ENCODE data around the gene ARPP21. TPM values are rescaled to one million over a fixed set of nuclear protein-coding genes. Genes with fewer than 3 reads are reported as not detected.
"Not testable (repeated sequence)": the region's sequence is repeated elsewhere in the genome, so short reads cannot be mapped to it uniquely, and the experiment has no call there.

The ARPP21 gene
- 1.3 TPM for polyA plus RNA-seq (ENCODE audit: insufficient read length)
- long read RNA-seq, donor 1: 0 reads
- long read RNA-seq, donor 2: 0 reads
- long read RNA-seq, donor 3: 0 reads
- long read RNA-seq, donor 4: 0 reads
- long read RNA-seq, donor 5: 0 reads
- long read RNA-seq, donor 6: 0 reads
- long read RNA-seq, donor 7: 0 reads
- long read RNA-seq, donor 8: 0 reads

DNA sequence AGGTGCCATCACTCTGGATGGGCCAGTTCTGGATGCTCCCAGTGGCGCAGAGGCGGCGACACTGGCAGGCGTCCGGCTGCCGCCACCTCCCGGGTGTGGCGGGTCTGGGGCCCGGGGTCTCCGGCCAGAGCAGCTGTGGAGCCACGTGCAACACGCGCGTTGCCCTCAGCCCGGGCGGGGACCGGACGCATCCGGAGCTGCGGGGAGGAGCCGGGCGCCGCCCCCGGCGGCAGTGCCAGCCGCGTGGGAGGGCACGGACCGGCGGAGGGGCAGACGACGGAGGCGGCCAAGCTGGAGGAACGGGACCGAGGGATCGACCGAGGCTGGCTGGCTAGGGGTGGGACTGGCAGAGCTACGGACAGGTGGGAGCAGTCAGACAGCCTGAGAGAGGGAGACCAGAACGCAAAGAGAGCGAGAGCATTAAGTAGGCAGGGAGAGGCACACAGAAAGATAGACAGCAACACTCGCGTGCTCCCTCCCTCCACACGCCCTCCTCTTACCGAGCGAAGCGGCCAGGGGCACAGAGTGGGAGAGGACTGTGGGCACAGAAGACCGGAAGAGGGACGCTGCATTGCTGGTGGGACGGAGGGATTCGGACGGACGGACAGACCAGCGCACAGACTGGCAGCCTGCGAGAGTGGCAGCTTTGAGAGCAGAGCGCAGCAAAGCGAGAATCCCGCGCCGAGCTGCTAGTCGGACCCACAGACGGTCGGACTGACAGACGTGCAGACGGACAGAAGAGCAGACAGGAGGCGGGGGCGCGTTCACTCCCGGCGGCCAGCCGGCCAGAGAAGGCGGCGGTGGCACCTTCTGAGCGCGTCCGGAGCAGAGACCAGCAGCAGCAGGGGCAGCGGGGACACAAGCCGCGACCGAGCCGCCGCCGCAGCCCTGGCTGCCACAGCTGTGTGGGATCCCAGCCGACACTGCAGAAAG, at the start of gene ARPP21:
Gene ARPP21, plus strand, starts transcription at position 272 of the 933 bp plus-strand sequence. CDS start 42,227 bp downstream, outside the sequence.
- peak; percentile 46 for DNase-seq

DNA sequence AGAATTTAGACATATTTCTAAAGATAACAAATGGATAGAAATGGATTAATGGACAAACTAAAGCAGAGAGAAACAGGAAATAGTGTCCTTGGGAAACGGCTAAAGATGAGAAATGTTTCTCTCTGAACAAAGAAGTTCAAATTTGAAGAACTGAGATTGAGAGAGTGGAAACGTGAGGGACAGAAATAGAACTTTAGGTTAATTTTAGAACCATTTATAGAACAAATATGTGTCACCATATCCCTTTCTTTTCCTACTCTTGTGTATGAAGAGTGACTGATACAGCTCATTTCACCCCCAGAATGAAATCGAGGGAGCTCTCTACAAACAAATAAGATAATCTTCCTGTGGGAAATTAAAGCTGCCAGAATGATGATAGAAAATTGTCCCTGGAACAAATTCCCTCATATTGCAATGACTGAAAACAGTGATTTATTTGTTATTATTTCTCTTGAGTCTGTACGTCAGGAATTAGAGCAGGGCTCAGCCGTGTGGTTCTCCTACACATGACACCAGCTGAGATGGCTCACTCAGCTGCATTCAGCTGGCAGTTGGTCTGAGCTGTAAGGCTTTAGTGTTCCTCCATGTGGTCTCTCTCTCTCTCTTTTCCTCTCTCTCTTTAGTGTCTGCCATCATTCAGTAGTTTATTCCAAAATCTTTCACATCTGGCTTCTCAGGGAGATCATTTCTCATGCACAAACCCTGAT, 46.6 kb upstream of the ARPP21 start:
- DNase-seq: no peak

- DNase-seq: no peak
These were observed 44.6 kb upstream of the ARPP21 start for GRCh38 chr3:35594739-35595138.

DNA sequence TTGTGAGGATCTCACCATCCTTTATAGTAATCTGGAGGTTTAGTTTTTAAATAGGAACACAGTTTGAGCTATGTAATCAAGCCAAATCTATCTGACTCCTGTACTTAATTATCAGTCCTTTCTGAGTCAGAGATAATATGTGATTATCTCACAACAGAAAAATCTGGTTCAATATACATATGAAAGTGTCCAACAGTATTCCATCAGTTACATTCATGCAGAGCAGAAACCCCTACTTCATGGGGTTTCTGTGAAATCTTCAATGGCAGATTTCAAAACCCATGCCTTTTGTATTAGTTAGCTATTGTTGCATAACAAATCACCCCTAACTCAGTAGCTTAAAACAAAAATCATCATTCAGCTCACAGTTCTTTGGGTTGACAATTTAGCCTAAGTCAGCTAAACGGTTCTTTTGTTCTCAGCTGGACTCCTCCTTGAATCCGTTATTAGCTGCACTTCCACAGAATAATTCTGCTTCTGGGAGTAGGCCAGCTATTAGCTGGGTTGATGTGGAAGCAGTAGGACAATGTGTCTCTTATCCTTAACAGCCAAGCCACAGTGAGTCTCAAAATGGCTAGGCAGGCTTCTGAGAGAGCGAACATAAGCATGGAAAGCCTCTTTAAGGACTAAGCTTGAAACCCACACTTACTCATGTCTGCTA, 42.9 kb upstream of the ARPP21 start:
- DNase-seq: no peak

- no peak for DNase-seq
These were observed 41.8 kb upstream of the ARPP21 start for GRCh38 chr3:35597490-35597889.

DNA sequence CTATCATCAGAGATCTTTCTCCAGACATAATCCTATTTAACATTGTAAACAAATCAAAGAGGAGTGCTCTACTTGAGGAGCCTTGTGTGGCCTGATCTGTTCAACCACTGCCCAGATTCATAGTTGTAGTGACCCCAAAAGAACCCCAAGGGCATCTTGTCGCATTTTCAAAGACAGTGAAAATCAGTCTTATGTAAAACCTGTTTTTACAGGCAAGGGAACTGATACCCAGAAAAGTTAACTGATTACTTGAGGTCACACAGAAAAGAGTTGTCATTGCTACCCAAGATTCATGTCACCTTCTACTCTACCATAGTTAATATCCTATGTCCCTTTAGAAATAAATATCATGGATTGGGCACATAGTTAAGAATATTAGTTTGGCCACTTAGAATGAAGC, 40.5 kb upstream of the ARPP21 start:
- no peak for DNase-seq

DNA sequence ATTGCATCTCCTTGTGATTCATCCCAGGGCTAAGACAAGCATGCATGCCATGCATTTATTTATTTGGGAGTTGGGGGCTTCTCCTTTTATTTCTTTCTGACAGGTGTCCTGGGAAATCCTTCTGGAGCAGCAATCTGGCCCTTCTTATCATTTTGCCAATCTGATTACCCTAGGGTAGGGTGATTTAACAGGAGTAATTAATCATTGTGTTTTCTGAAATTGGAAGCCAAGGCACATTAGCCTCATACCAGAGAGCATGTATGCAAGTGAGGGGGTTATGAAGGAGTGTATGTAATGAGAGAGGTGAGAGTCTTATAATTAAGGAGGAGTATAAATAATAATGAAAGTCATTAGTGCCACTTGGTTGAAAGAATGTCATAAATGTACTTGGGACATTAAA, 37.4 kb upstream of the ARPP21 start:
- no peak for DNase-seq

DNA sequence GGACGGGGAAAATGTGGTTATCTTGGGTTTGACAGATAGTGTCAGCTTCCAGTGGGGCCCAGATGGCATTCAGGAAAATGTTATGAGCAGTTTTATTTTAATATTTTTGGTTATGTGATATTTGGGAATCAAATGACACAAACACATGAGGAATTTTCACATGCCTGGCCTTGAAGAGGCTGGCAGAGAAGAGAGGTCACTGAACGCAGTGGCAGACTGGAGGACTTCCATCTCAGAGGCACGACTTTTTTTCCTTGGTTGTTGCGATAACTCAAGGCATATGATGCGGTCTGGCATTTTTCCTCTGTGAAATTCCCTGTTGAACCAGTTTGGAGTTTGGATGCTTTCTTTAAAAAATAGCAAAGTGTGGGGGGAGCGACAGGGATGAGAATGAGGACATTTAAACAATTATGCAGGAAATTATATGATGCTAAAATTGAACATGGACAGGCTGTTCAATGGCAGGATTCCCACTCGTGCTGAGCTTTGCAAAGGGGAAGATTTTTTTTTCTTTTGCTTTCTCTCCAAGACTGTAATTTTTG, 36.9 kb upstream of the ARPP21 start:
- no peak for DNase-seq

DNA sequence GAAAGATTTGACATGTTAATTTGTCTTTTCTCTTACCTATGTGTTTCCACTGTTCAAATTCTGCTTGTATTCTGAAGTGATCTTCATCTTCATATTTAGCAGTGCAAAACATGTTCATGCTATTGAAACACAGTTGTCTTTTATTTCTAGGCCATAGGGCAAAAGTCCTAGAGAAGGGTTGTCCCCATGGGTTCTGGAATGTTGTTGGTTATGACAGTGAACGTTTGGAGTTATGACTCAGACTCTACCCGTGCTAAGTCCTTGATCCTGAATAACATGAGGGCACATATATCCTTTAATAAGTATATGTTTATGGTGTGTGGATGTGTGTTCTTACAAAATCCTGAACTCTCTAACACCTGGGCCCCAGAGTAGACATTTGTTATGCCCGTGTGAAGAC, 23.0 kb upstream of the ARPP21 start:
- DNase-seq: no peak

DNA sequence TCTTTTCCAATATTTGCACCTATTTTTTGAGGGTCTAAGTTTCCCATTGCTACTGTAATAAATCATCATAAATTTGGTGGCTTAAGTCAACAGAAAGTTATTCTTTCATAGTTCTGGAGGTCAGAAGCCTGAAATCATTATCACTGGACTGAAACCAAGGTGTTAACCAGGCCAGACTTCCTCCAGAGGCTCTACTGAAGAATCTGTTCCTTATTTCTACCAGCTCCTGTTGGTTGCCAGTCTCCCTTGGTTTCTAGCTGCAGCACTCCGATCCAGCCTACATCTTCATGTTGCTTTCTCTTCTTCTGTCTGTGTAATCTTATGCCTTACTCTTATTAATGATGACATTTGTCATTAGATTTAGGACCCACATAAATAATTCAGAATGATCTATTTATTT, 22.0 kb upstream of the ARPP21 start:
- DNase-seq: no peak

DNA sequence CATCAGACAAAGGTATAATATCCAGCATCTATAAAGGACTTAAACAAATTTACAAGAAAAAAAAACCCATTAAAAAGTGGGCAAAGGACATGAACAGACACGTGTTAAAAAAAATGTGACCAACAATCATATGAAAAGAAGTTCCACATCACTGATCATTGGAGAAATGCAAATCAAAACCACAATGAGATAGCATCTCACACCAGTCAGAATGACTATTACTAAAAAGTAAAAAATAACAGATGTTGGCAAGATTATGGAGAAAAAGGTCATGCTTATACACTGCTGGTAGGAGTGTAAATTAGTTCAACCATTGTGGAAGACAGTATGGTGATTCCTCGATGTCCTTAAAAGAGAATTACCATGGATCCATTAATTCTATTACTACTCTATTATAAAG, 19.1 kb upstream of the ARPP21 start:
- DNase-seq: not testable (repeated sequence)

GRCh38 chr3:35624698-35625097, 14.6 kb upstream of the ARPP21 start:
- DNase-seq: no peak

DNA sequence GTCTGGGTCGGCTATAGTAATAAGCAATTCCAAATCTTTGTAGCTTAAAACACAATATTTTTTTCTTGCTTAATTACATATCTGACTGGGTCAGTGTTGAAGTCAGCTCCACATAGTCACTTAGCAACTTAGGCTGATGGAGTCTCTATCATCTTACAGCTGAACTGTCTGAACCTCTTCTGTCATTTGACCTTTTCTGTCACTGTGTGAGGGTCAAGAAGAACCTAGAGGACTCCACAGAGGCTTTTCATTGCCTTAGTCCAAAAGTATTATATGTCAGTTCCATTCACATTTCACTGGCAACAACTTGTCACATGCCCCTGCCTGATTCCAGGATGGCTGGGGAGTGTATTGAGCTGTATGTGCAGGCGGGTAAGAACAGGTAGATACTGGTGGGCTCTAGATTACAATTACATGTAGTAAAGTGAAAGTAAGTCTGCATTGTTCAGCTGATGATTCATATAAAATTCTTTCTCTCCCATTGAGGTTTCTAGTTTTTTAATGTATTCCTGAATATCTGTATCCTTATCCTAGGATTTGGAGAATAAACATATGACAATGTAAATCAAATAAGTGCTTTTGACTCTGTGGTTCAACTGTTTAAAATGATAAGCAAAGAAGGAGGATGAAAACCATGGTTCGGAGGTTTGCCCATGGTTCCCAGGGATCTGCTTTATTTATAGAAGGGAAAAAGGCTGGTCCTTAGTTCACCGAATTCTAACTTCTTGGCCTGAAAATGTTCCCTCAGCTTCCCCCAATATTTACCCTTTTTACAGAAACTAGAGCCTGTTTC, 5.8 kb upstream of the ARPP21 start:
- no peak for DNase-seq

- no peak for DNase-seq
These were observed 3.9 kb upstream of the ARPP21 start for GRCh38 chr3:35635407-35635806.

DNA sequence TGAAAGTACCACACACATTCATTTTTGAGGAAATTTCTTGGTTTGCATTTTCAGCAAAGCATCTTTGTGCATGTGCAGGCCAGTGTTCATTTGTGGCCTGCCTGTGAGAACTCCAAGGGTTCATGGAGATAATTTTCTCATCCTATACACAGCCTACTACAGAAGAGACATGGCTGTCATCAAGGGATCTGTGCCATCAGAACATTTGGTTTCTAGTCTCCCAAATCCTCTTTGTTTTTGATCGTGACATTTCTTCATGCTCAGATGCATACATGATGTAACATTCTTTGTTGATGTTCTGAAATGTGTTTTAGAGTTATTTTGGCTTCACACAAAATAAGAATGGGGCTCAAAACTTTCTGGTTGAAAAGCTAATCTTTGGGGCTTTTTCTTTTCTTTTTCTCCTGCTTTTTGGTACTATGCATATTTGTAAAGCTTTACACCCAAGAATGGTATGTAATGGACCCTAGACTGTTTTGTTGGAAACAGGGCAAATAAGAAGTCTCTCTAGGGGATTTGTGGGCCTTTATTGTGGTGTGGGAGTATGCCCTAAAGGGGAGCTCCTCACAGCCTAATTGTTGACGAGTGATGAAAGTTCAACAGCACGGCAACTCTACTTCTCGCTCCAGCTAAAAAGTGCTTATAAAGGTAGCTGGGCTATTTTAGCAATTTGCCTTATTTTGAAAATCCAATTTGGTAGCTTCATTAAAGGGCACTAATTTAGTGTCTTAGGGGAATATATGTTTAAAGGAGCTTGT, 3.2 kb upstream of the ARPP21 start:
- DNase-seq: no peak

DNA sequence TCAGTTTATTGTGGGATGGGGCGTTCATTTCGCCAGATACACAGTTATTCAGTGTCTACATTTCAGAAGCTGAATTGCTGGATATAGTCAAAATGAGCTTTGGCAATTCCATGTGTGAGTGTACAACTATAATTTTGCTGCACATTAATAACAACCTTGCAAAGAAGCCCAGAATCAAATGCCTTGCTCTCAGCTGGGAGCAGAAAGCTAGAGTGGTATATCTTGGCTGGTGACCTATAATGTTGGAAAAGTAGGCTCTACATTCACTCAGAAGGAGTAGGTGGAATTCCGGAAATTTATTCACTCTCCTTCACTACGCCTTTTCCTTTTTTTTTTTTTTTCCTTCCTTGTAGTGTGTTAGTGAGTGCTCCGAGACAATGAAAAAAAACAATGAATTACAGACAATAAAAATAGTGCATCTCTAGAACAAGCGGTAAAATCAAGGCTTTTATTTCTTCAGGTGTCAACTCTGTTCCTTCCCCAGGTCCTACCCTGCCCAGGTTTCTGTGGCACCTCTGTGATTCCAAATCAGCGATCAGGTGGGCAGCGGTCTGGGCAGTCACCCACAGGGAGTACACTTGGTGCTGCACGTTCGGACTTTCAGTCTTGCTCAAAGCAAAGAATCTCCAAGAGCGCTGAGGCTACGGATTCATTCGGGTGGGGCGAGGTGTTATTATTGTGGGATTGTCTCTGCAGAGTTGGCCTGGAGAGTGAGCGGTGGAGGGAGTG, 910 bp upstream of the ARPP21 start:
- DNase-seq: no peak

- DNase-seq: peak; percentile 13
These were observed 408 bp upstream of the ARPP21 start for GRCh38 chr3:35638980-35639253.

GRCh38 chr3:35640190-35641165, 1.2 kb downstream of the ARPP21 start:
- DNase-seq: no peak

DNA sequence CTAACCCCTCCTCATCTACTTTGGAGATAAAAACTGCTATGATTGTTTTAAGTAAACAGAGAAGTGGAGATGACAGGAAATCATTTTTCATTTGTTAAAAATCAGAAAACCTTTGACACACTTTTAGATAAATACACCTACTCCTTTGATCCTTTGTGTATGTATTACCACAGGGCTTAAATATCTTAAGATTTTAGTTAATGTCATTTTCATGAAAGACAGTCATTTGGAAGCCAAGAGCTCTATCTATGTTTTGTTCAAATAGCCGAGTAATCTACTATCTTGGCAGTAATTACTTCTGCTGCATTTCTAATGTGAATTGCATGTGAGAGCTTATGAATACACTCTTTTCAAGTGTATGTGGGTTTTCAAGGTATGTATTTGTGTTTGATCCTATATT, 2.0 kb downstream of the ARPP21 start:
- no peak for DNase-seq

All from left kidney (tissue), 8 donors.